HG03575 (cell line): ENCODE measurements around the gene ERBB4.
"Not testable (repeated sequence)": the region's sequence is repeated elsewhere in the genome, so short reads cannot be mapped to it uniquely, and the experiment has no call there.

Experiments
- ATAC-seq: cut with Tn5 transposase; IDR thresholded peaks from one replicate; pipeline ENCODE4 v1.9.1; 2021; ENCODE audit not compliant: unreplicated experiment, insufficient number of reproducible peaks, low FRiP score; ENCODE audit errors: extremely low read depth

Gene ERBB4

DNA sequence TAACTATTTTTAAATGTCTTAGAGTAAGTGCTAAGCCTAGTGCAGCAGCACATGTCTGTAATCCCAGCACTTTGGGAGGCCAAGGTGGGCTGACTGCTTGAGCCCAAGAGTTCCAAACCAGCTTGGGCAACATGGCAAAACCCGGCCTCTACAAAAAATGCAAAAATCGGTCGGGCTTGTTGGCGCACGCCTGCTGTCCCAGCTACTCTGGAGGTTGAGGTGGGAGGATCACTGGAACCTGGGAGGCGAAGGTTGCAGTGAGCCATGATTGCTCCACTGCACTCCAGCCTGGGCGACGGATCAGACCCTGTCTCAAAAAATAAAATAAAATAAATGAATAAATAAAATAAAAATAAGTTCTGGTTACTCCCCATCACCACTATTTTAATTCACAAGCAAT, 783.4 kb downstream of the ERBB4 start:
- ATAC-seq, result no peak

DNA sequence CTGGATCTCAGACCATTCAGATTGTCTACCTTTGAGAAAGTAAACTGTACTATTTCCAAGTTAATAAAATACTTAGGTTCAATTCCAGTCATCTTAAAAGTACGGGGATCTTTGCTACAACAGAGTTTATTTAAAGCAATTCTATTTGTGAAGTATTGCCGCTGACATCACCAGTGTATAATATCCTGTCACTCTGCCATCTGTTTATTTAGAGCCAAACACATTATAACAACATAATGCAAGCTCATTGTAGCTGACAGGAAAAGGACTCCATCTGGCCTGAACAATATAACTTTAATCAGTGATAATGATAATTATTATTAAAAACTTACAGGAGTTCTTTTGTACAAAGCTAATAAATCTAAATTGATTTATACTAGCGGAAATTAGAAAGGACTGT, 786.8 kb downstream of the ERBB4 start:
- no peak for ATAC-seq

DNA sequence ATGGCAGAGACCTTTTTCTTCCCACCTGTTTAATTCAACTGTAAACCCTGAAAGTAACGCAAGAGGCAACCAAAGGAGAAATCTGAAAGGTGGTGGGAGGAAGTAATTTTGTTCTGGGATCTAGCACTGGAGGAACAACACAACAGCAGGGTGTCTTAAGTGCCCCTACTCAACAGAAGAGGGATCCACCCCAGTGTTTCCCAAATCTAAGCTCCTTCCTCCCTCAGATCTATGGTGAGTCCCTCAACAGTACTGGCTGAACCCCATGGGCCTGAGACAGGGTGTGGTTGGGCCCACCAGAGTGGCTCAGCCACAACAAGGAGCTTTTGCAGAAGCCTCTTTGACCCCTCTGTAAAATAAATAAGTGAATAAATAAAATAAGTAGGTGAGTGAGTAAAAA, 790.3 kb downstream of the ERBB4 start:
- ATAC-seq, result no peak

DNA sequence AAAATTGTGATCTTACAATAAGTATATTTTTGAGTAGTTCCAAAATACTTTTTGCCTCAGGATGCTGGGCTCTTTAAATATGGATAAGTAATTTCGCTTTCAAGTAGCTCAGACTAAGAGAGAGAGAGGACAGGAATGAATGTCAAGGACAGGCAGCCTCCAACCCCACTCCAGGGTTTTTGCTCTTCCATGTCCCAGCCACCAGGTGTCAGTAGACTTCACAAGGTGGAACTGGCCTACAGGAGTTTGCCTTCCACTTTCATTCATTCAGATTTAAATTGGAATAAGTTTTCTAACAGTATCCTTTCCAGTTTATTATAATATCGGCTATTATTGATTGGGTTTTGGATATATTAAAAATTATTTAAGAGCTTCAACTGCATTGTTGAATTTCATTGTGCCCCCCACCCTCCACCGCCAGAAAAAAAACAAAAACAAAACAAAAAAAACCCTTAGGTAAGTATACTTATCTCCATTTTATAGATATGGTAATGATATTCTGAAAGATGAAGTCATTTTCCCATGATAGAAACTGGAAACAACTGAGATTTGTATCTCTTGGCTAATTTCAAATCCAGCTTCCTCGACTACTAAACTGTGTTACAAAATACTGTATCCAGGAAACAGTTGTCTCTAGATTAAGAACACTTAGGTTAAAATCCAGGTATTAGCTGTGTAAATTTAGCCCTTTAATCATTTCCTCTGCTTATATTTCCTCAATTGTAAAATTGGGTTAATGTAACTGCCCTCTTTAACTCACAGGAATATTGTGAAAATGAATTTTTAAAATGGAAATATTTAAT, 793.1 kb downstream of the ERBB4 start:
- peak; percentile 87 for ATAC-seq

DNA sequence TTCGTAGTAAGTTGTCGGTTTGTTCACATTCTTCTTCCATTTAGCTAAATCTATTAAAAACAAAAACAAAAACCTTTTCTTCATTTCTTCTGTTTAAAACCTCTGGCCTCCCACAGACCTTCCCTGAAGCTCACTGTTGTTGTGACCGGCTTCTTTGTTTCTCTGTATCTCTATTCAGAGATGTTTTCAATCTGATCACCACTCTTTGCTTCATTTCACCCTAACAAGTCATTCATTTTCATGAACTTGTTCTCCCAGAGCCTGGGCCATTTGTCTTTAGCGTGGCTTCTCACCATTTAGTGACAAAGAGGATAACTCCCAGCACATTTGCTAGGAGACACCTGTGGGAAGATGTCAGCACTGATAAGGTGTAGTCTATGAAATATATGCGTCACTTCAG, 794.2 kb downstream of the ERBB4 start:
- no peak for ATAC-seq

DNA sequence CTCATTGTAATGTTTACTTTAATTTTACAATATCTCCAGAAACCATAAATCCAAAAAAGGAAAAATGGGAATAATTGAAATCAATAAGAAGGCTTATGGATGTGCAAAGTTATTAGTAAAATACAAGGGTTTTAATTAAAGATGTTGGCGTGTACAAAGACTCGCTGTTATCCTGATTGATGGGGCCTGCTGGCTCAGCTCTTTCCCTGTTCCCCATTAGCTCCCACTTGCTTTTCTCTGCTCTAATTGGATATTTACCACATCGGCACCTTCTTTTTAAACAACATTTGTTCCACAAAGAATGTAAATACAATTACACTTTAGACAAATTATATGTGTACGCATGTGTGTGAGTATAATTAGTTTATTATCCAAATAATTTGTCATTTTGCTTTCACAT, 796.6 kb downstream of the ERBB4 start:
- no peak for ATAC-seq

DNA sequence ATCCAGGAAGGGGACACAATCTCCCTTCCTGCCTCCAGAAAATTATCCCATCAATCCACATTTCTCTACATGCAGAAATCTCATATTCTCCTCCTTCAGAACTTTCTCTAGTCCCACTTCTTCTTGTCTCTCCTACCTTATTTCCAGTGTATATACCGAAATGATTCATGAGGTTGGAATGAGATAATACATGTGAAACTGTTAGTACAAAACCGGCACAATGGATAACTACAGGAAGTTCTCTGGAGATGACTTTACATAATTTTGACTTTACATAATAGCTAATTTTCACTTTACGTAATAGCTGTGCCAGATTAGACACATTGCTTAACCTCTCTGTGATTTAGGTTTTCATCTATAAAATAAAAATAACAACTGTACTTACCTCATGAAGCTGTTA, 801.3 kb downstream of the ERBB4 start:
- ATAC-seq, result no peak

DNA sequence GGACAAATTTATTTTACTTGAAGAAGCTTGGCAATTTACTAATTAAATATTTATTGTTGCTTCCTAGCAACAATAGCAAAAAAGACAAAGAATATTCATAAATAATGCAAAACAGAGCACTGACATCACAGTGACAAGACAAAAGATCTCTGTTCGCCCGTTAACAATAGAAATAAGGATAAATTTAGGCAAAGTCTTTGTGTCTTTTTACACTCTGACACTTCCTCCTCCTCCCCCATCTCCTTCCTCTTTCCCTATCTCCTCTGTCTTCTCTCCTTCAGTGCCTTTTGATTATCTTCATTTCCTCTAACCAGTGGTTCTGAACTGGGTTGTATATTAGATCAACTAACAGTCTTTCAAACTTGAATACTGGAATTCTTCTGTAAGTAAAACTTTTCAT, 808.4 kb downstream of the ERBB4 start:
- ATAC-seq, result no peak

DNA sequence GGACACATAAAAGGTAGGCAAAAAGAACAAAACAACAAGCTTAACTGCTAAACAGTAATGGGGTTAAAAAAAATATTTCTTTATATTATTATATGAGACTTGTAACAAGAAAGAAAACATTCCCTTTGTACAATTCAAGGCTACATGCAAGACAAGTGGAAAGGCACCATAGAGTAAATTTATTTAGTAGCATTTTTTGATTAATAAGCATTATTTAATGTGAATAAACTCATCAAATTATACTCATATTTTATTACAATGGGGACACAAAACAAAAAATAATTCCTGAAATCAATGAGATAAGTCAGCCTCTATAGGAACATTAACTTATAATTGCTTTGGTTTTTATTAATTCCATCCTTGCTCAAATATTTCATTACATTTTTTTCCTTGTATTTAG, 809.2 kb downstream of the ERBB4 start:
- no peak for ATAC-seq

DNA sequence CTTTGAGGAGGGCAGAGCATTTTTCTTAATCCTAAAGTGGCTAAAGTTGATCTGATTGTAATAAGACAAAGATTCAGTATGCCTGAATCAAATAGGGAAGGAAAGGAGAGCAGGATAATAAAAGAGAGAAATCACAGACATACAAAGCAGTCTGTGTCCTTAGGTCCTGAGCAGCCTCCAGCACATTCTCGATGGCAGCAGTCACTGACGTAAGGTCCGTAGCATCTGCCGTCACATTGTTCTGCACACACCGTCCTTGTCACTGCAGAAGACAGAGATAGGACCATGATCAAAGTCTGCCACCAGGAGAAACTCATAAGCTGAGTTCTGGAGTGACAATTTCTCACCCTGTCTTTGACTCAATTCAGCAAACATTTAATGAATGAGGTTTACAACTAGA, 813.7 kb downstream of the ERBB4 start:
- no peak for ATAC-seq

DNA sequence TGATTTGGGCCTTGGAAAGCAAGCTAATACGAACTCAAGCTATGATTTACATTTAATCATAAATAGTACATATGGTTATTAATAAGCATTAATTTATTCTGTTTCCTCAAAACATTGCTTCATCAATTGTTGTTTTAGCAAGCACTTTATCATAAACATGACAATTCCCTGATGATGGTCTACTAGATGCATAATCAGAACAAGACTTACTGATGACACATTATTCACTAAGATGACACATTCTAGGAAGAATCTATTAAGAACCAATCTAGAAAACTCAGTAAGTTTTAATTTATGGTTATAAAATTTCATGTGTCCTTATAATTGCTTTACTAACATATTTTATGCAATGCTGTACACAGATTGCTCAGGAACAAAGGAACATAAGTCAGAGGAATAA, 815.2 kb downstream of the ERBB4 start:
- no peak for ATAC-seq

DNA sequence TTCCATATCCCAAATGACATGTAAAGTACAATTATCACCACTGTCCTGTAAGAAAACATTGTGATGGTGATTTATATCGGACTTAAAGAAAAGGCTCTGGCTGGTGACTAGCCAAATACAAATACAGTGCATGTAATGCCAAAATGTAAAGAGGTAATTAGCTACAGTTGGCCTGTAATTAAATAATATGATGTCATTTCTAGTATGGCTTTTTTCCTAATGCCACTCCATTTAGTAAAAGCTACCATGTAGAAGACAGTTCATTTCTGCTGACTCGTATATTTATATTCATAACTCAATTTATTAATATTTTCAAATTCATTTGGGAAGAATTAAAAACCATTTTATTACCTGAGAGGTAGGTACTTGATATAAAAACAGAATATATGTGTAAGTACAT, 815.7 kb downstream of the ERBB4 start:
- no peak for ATAC-seq

DNA sequence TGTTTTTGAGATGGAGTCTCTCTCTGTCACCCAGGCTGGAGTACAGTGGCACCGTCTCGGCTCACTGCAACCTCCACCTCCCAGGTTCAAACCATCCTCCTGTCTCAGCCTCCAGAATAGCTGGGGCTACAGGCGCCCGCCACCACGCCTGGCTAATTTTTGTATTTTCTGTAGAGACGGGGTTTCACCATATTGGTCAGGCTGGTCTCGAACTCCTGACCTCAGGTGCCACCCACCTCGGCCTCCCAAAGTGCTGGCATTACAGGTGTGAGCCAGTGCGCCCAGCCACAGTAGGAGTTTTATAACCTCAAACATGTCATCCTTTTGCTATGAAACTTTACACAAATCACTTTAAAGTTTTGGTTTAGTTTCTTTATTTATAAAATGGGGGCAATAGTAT, 816.7 kb downstream of the ERBB4 start:
- not testable (repeated sequence) for ATAC-seq

DNA sequence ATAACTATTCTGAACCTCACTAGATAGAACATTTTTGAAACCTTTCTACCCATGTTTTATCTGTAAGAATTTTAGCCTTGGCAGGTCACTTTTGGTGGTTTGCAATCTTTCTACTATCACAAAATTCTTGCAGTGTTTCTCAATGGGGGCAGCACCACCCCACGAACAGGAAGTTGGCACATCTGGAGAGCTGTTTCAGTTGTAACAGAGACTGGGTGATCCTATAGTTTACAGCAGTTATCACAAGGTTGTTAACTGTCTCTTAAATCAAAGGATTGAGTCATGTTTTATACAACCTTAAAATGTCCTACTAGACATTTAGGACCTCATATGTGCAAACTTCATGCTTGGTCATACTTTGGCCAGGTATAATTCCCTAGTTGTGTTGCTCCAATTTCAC, 829.2 kb downstream of the ERBB4 start:
- ATAC-seq, result no peak

DNA sequence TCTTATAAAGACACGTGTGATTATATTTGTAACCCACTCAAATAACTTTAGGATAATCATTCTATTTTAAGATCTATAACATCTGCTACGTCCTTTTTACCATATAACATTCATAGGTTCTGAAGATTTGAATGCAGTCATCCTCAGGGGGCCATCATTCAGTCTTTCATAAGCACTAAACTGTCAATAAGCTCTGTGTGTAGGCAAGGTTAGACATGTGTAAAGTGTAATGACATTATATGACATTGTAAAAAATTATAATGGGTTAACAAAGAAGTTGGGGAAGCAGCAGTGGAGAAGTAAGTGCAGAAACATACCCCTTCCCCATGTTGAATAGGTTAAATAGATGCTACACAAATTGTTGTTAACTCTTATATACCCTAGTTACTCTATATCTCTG, 845.9 kb downstream of the ERBB4 start:
- no peak for ATAC-seq

DNA sequence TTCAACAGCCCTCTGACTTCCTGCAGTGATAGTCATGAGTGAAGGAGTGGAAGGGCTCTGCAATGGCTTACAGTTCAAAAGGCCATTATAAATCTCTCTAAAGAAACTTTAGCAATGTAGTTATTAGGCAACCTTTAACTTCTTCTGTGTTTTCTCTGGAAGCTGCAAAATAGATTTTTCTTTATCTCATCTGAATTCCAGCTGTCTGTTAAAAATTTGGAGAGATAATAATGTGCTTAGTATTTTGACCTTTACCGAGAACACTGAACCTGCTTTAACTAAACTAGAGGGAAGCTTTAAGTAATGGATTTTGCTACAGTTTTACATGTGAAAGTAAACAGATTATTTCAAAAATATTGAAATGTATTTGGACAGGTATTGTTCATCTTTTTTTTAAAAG, 847.9 kb downstream of the ERBB4 start:
- ATAC-seq, result no peak

DNA sequence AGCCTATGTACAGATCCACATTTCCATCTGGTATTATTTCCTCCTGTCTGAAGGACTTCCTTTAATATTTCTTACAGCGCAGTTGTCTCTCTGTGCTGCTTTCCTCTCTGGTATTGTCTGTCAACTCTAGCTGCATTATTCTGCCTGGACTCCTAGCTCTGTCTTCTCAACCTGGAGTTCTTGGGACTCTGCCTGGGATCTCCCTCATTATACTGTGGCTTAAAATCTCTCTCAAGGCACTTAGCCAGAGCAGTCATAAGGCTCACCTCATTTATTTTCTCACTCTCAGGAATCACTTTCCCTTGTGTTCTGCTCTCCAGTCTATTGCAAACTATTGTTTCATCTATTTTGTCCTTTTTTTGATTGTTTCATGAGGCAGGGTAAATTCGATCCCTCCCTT, 850.4 kb downstream of the ERBB4 start:
- ATAC-seq, result no peak

DNA sequence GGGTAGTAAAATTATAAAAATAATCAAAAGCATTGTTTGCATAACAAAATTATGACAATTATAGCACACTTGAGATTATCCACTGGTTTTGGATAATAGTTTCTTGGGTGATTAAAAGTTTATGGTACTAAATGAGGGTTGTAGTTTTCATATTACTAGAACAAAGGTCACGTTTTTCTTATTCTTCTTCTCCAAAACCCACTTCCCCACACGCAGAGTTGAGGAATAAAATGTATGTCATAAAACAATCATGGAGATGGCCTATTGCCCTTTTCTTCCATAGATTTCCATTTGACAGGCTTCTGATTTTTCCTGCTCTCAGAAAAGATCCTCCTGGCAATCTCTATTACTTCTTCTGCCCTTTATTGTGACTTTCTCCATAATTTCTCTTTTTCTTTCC, 863.9 kb downstream of the ERBB4 start:
- no peak for ATAC-seq

DNA sequence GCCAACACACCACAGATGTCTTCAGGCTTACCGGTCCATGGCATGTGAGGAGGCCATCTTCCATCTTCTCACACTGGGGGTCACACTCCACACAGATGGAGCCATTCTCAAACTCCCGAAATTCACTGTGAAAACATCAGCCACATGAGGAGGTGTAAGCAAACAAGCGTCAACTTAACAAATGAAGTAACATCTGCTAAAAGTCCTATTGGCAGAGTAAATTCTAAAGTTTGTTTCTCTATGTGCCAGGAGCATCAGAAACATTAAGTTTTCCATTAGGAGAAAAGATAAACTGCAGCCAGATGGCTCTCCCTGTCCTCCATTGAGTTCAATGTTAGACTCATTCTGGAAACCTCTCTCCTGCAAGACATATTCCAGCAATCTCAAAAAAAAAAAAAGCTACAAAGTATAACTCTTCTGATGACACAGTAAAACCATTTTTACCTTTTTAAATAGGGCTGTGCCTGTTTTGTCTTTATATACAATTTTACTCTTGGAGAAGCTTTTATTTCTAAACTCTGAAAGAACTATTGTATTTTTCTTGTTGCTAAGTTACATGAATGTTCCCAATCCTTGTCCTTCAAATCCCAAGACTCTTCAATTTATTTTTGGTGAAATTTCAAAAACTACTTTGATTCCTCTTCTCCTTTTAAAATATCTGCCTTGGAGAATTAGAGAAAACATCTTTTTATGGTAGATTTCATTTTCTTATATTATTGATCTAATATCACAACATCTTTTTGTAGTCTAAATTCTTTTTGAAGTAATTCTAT, 865.3 kb downstream of the ERBB4 start:
- no peak for ATAC-seq

DNA sequence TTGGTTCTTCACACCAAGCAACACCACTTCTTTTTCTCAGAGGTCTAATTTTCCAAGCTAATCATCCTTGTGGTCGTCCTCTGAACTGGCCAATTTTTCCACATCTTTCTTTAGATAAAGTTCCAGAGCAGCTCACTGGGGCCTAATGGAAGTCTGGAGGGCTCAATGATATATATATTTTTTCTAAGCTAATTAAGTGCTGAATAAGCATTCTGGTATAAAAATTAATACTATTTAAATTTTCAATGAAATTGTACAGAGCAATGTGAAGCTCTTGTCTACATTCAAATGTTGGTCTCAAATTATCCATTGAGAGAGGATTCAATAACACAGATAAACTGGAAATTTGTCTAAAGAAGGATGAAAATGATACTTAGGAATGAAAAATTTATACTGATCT, 866.6 kb downstream of the ERBB4 start:
- ATAC-seq, result no peak

DNA sequence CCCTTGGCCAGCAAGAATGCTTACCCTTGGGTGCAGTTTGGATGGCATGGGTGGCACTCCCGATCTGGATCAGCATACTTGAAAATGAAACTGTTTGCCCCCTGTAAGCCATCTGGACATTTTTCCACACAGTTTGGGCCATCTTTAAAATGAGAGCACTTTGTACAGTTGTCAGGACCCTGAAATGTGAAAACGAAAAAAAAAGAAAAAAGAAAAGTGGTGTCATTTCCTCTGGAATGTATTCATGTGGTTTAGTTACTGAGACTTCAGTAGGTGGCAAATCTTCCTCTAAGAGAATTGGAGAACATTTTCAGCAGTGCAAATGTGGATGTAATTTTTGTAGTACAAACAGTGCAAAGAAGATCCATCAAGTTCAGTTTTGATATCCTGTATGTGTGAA, 873.3 kb downstream of the ERBB4 start:
- ATAC-seq, result no peak
